Hematopoietic multipotent progenitor cell treated with erythropoietin and hydrocortisone succinate and interleukin-3 and kit ligand, for 15 days (in vitro differentiated cells): ENCODE data around the gene SPTLC3.

Experiments
- DNase-seq: peaks from one replicate; pipeline ENCODE4 v3.0.0-alpha.2; 2015; ENCODE audit warnings: low spot score

The SPTLC3 gene

GRCh38 chr20:13031751-13032150, 23.0 kb downstream of the SPTLC3 start:
- no peak for DNase-seq

GRCh38 chr20:13034115-13034514, 25.3 kb downstream of the SPTLC3 start:
- no peak for DNase-seq

GRCh38 chr20:13034936-13035335, 26.2 kb downstream of the SPTLC3 start:
- DNase-seq = no peak

GRCh38 chr20:13035399-13036152, 26.8 kb downstream of the SPTLC3 start:
- no peak for DNase-seq

GRCh38 chr20:13037727-13038126, 29.0 kb downstream of the SPTLC3 start:
- DNase-seq = no peak

GRCh38 chr20:13041574-13042457, 33.0 kb downstream of the SPTLC3 start:
- DNase-seq = no peak

GRCh38 chr20:13042458-13042794, 33.7 kb downstream of the SPTLC3 start:
- no peak for DNase-seq

GRCh38 chr20:13046409-13046808, 37.6 kb downstream of the SPTLC3 start:
- DNase-seq = no peak

GRCh38 chr20:13054011-13054410, 45.2 kb downstream of the SPTLC3 start:
- no peak for DNase-seq

- no peak for DNase-seq
Observed at GRCh38 chr20:13058666-13059389, 50.1 kb downstream of the SPTLC3 start.

- no peak for DNase-seq
Observed at GRCh38 chr20:13059398-13060136, 50.8 kb downstream of the SPTLC3 start.

GRCh38 chr20:13060327-13060726, 51.6 kb downstream of the SPTLC3 start:
- no peak for DNase-seq

- no peak for DNase-seq
Observed at GRCh38 chr20:13061381-13061780, 52.6 kb downstream of the SPTLC3 start.

GRCh38 chr20:13062789-13063188, 54.0 kb downstream of the SPTLC3 start:
- DNase-seq = no peak

GRCh38 chr20:13068336-13068735, 59.6 kb downstream of the SPTLC3 start:
- DNase-seq = no peak

- DNase-seq = no peak
Observed at GRCh38 chr20:13081877-13082276, 73.1 kb downstream of the SPTLC3 start.

GRCh38 chr20:13082378-13082777, 73.6 kb downstream of the SPTLC3 start:
- no peak for DNase-seq

GRCh38 chr20:13085275-13085674, 76.5 kb downstream of the SPTLC3 start:
- no peak for DNase-seq

- DNase-seq = no peak
Observed at GRCh38 chr20:13089950-13090469, 81.2 kb downstream of the SPTLC3 start.

- no peak for DNase-seq
Observed at GRCh38 chr20:13092111-13092510, 83.3 kb downstream of the SPTLC3 start.

- DNase-seq = no peak
Observed at GRCh38 chr20:13094976-13095375, 86.2 kb downstream of the SPTLC3 start.
